SK-N-SH (cell line): ENCODE results near the gene OBSCN.

Experiments
- GABPA ChIP-seq: IDR thresholded peaks from 2 replicates; pipeline ENCODE4 v1.4.0; 2012; ENCODE audit warnings: low read depth, mild to moderate bottlenecking
- JUND ChIP-seq: IDR thresholded peaks from 2 replicates; pipeline ENCODE4 v1.4.0; 2012
- MXI1 ChIP-seq: IDR thresholded peaks from 2 replicates; pipeline ENCODE4 v1.6.1; 2012; ENCODE audit warnings: mild to moderate bottlenecking, low read depth, low read length, improper control_type of control experiment
- POLR2AphosphoS5 ChIP-seq: IDR thresholded peaks from 2 replicates; pipeline ENCODE4 v1.6.1; 2012; ENCODE audit warnings: low read depth, low read length
- RAD21 ChIP-seq: IDR thresholded peaks from 2 replicates; pipeline ENCODE4 v1.6.1; 2012; ENCODE audit warnings: mild to moderate bottlenecking, low read length
- RFX5 ChIP-seq: IDR thresholded peaks from 2 replicates; pipeline ENCODE4 v1.6.1; 2012; ENCODE audit warnings: mild to moderate bottlenecking, improper control_type of control experiment, low read length
- RXRA ChIP-seq: IDR thresholded peaks from 2 replicates; pipeline ENCODE4 v1.4.0; 2012; ENCODE audit warnings: low read depth, mild to moderate bottlenecking, borderline replicate concordance
- SMC3 ChIP-seq: IDR thresholded peaks from 2 replicates; pipeline ENCODE4 v1.6.1; 2012; ENCODE audit warnings: low read depth, low read length, improper control_type of control experiment
- TAF1 ChIP-seq: IDR thresholded peaks from 2 replicates; pipeline ENCODE4 v1.6.1; 2012; ENCODE audit warnings: low read depth, mild to moderate bottlenecking, low read length, moderate library complexity, borderline replicate concordance
- YY1 ChIP-seq: IDR thresholded peaks from 2 replicates; pipeline ENCODE4 v1.4.0; 2012; ENCODE audit warnings: low read depth, mild to moderate bottlenecking
- TF ChIP-seq, protein P1 (sequence below): fragments of 200-600 bp; sonication (generic); IDR thresholded peaks from 2 replicates; pipeline ENCODE4 v1.6.1; 2017; ENCODE audit warnings: antibody characterized with exemption, mild to moderate bottlenecking, moderate library complexity
- TF ChIP-seq, protein P2 (sequence below): fragments of 150-350 bp; IDR thresholded peaks from 2 replicates; pipeline ENCODE4 v1.6.1; 2017; ENCODE audit warnings: antibody characterized with exemption, low read length, low read depth, borderline replicate concordance
- TF ChIP-seq, protein P3 (sequence below): IDR thresholded peaks from 2 replicates; pipeline ENCODE4 v1.4.0; 2012; ENCODE audit warnings: low read depth

DNA sequence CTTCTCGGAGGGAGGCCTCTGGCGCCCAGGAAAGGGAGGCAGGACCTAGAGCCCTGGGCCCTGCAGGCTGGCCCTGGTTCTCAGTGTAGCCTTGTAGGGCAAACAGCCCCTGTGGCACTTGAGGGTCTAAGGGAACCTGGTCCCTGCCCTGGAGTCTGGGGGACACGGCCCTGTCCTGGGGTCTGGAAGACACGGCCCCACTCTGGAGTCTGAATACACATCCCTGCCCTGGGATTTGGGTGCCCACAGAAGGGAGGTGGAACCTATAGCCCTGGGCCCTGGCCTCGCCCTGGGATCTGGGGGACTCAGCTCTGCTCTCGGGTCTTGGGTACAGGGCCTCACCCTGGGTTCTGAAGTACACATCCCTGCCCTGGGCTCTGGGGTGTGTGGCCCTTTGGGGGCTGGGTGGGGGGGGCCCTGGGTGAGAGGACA, 97.9 kb downstream of the OBSCN start:
- TF ChIP-seq, protein P1, sequence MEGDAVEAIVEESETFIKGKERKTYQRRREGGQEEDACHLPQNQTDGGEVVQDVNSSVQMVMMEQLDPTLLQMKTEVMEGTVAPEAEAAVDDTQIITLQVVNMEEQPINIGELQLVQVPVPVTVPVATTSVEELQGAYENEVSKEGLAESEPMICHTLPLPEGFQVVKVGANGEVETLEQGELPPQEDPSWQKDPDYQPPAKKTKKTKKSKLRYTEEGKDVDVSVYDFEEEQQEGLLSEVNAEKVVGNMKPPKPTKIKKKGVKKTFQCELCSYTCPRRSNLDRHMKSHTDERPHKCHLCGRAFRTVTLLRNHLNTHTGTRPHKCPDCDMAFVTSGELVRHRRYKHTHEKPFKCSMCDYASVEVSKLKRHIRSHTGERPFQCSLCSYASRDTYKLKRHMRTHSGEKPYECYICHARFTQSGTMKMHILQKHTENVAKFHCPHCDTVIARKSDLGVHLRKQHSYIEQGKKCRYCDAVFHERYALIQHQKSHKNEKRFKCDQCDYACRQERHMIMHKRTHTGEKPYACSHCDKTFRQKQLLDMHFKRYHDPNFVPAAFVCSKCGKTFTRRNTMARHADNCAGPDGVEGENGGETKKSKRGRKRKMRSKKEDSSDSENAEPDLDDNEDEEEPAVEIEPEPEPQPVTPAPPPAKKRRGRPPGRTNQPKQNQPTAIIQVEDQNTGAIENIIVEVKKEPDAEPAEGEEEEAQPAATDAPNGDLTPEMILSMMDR: no peak
- TF ChIP-seq GABPA (no peak), YY1 (no peak), POLR2AphosphoS5 (no peak), RAD21 (no peak), SMC3 (no peak), RXRA (no peak), MXI1 (no peak), RFX5 (no peak), TAF1 (no peak), JUND (no peak)
- TF ChIP-seq, protein P2, sequence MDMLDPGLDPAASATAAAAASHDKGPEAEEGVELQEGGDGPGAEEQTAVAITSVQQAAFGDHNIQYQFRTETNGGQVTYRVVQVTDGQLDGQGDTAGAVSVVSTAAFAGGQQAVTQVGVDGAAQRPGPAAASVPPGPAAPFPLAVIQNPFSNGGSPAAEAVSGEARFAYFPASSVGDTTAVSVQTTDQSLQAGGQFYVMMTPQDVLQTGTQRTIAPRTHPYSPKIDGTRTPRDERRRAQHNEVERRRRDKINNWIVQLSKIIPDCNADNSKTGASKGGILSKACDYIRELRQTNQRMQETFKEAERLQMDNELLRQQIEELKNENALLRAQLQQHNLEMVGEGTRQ: no peak
- TF ChIP-seq, protein P3, sequence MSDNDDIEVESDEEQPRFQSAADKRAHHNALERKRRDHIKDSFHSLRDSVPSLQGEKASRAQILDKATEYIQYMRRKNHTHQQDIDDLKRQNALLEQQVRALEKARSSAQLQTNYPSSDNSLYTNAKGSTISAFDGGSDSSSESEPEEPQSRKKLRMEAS: no peak
